ENCODE results near the gene TRAF5.
A peak's percentile ranks its signal among the peaks of the same experiment; 100 is the strongest.

The TRAF5 gene

DNA sequence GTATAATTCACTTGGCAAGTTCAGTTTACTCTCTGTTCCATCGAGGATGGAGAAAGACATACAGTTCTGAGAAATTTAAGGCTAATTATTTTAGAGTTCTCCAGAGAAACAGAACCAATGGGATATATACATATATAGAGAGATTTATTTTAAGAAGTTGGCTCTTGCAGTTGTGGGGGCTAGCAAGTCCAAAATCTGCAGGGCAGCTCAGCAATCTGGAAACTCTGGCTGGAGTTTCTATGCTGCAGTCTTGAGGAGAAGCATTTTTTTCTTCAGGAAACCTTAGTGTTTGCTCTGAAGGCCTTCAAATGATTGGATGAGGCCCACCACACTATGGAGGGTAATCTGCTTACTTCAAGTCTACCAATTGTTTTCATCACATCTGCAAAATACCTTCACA, 34.6 kb downstream of the TRAF5 start:
- no peak overlapping the region for H3K27ac Mint-ChIP-seq
- CTCF ChIA-PET: no interaction called here
- H3K4me1 Mint-ChIP-seq: peaks cover 7% of the 10 kb centered on the region
- DNase-seq: no peak
- no peak overlapping the region for H3K4me3 Mint-ChIP-seq
- H3K36me3 Mint-ChIP-seq: peaks cover 53% of the 10 kb centered on the region
- no peaks in the 10 kb centered on the region for H3K9me3 Mint-ChIP-seq
- no peaks in the 10 kb centered on the region for H3K27me3 Mint-ChIP-seq

DNA sequence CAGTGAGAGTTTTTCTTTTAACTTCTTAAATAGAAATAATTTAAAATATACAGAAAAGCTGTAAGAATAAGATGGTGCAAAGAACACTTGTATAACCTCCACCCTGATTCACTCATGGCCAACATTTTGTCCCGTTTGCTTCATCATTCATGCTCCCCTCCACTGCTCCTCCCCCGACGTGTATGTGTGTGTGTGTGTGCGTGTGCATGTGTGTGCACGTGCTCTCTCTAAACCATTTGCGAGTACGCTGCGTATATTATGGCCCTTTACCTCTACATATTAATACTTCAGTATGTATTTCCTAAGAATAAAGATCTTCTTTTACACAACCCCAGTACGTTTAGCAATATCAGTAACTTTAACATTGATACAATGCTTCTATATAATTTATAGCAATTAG, 43.0 kb downstream of the TRAF5 start:
- Mint-ChIP-seq H3K9me3 (no peaks in the 10 kb centered on the region), H3K4me1 (peaks cover 9% of the 10 kb centered on the region), H3K36me3 (peaks cover 65% of the 10 kb centered on the region), H3K4me3 (no peak overlapping the region), H3K27ac (no peak overlapping the region), H3K27me3 (no peaks in the 10 kb centered on the region)
- no peak for DNase-seq
- CTCF ChIA-PET: interaction anchor here (0.5 to 1.8 kb wide), 2 partner anchors 47 to 335 kb away, joined by 3 to 5 read pairs; no protein-coding TSS in a partner anchor

DNA sequence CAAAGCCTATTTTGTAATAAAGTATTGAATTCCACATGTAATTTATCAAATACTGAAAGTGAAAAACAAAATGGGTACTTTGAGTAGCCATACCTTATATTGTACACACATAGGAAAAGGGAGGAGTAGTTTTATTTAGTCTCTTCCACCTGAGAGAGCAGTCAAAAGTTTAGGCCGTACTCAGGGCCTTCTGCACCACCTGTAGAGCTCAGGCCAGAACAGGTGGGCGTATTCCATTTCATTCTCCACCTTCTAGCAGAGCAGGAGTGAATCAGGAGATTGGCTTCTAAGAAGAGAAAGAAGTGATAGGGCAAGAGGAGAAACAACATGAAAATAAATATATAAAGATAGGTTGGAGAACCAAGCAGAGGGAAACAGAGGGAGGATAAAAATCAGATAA, 44.0 kb downstream of the TRAF5 start:
- peaks cover 67% of the 10 kb centered on the region for H3K36me3 Mint-ChIP-seq
- CTCF ChIA-PET: no interaction called here
- H3K4me3 Mint-ChIP-seq: no peak overlapping the region
- H3K27me3 Mint-ChIP-seq: no peaks in the 10 kb centered on the region
- H3K27ac Mint-ChIP-seq: no peak overlapping the region
- no peak for DNase-seq
- no peaks in the 10 kb centered on the region for H3K9me3 Mint-ChIP-seq
- H3K4me1 Mint-ChIP-seq: peaks cover 9% of the 10 kb centered on the region

DNA sequence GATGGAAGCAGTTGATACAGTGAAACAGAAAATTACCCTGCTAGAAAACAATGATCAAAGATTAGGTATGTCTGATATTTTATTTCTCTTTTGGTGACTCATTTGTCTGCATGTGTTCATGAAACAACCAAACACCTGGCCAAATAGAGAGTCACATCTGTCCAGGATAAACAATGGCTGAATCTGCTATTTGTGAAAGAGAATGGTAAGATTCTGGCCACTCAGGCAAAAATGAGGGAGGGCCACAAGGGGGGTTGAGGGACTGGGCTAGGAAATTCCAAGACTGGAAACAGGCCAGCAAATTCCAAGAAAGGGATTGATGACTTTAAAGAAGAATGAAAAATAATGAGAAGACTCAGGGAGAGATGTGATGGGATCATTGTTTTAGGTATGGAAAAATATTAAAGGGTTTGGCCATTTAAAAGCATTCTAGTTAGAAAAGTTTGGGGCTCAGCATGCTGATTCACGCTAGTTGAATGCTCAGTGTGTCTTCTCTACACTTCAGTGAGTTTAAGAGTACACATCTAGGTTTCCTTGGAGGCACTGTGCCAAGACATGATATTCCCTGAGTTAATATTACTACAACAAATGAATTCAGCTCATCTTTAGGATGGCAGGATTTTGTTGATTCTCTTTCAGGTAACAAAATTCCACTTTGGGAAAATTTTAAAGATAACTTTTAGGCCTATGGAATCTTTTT, 44.9 kb downstream of the TRAF5 start:
- Mint-ChIP-seq H3K4me3 (no peak overlapping the region), H3K27me3 (no peaks in the 10 kb centered on the region), H3K9me3 (no peaks in the 10 kb centered on the region), H3K4me1 (peaks cover 11% of the 10 kb centered on the region), H3K36me3 (peaks cover 65% of the 10 kb centered on the region), H3K27ac (no peak overlapping the region)
- CTCF ChIA-PET: interaction anchor here (0.7 kb wide), 2 partner anchors 45 to 295 kb away, joined by 3 to 5 read pairs; partner anchors contain the start of gene TRAF5
- DNase-seq: no peak

DNA sequence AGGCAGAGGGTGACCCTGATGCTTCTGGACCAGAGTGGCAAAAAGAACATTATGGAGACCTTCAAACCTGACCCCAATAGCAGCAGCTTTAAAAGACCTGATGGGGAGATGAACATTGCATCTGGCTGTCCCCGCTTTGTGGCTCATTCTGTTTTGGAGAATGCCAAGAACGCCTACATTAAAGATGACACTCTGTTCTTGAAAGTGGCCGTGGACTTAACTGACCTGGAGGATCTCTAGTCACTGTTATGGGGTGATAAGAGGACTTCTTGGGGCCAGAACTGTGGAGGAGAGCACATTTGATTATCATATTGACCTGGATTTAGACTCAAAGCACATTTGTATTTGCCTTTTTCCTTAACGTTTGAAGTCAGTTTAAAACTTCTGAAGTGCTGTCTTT, 45.8 kb downstream of the TRAF5 start:
- H3K27me3 Mint-ChIP-seq: no peaks in the 10 kb centered on the region
- CTCF ChIA-PET: interaction anchor here (0.7 kb wide), 1 partner anchor 46 kb away, joined by 3 read pairs; the partner anchor contains the start of gene TRAF5
- H3K27ac Mint-ChIP-seq: no peak overlapping the region
- no peak overlapping the region for H3K4me3 Mint-ChIP-seq
- H3K4me1 Mint-ChIP-seq: peaks cover 13% of the 10 kb centered on the region
- H3K36me3 Mint-ChIP-seq: peaks cover 61% of the 10 kb centered on the region
- DNase-seq: no peak
- no peaks in the 10 kb centered on the region for H3K9me3 Mint-ChIP-seq

DNA sequence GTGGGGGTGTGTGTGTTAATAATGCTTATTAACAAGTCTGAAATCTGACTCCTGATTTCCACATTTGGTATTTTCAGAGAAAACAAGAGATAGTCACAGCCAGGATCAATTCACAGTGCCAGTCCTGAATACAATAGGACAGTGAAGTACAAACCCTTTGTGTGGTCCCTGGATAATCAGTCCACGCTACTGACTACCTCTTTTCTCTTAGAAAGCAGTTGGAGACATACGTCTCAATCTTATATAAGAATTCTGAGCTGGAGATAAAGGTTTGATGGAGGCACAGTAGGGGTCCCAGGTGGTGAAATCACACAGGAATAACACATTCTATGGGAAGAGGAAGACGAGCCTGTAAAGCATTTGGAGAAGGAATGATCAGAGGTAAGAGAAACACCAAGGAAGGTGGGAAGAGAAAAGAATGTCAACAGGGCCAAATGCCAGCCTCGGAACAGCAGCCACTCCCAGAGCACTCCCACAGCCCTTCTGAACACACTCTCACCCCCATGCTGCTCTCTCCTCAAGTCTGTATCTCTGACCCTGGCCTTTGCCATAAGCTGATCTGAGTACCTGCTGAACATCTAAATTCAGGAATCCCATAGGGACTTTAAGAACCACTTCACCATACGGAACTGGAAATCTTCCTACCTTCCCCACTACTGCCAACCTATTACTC, 48.6 kb downstream of the TRAF5 start:
- CTCF ChIA-PET: no interaction called here
- no peaks in the 10 kb centered on the region for H3K9me3 Mint-ChIP-seq
- DNase-seq: no peak
- peaks cover 10% of the 10 kb centered on the region for H3K4me1 Mint-ChIP-seq
- H3K27me3 Mint-ChIP-seq: no peaks in the 10 kb centered on the region
- no peak overlapping the region for H3K27ac Mint-ChIP-seq
- H3K36me3 Mint-ChIP-seq: peaks cover 60% of the 10 kb centered on the region
- H3K4me3 Mint-ChIP-seq: no peak overlapping the region

DNA sequence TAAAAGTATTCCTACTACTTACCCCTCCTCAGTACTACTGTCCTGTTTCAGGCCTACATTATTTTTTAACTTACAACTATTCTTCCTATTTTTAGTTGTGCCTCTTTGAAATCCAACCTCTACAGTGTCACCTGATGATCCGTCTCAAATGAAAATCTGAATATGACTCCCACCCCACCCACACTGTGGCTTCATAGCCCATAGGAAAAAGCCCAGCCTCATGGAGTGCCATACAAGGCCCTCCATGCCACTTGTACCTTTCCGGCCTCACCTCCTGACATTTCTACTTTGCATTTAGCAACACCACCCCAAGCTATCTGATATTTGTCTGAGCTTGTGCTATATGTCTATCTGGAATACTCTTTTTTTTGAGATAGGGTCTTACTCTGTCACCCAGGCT, 49.3 kb downstream of the TRAF5 start:
- H3K9me3 Mint-ChIP-seq: no peaks in the 10 kb centered on the region
- no peak overlapping the region for H3K4me3 Mint-ChIP-seq
- no peaks in the 10 kb centered on the region for H3K27me3 Mint-ChIP-seq
- peaks cover 10% of the 10 kb centered on the region for H3K4me1 Mint-ChIP-seq
- H3K36me3 Mint-ChIP-seq: peaks cover 54% of the 10 kb centered on the region
- CTCF ChIA-PET: no interaction called here
- DNase-seq: no peak
- peak overlapping the region; percentile 9 for H3K27ac Mint-ChIP-seq

DNA sequence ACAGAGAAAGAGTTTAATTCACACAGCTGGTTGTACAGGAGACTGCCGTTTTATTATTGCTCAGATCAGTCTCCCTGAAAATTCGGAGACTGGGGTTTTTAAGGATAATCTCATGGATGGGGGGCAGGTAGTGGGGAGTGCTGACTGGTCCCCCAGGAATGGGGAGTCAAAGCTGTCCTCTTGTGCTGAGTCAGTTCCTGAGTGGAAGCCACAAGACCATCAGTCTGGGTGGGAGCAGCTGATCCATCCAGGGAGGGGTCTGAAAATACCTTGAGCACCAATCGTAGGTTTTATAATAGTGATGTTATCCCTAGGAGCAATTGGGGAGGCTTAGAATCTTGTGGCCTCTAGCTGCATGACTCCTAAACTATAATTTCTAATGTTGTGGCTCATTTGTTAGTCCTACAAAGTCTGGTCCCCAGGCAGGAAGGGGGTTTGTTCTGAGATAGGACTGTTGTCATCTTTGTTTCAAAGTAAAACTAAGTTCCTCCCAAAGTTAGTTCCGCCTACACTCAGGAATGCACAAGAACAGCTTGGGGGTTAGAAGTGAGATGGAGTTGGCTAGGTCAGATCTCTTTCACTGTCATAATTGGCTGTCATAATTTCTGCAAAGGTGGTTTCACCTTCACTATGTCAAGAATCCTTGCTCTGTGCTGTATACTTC, 50.3 kb downstream of the TRAF5 start:
- no peak for DNase-seq
- H3K36me3 Mint-ChIP-seq: peaks cover 47% of the 10 kb centered on the region
- H3K27me3 Mint-ChIP-seq: no peaks in the 10 kb centered on the region
- H3K4me3 Mint-ChIP-seq: no peak overlapping the region
- CTCF ChIA-PET: no interaction called here
- H3K4me1 Mint-ChIP-seq: peaks cover 14% of the 10 kb centered on the region
- no peaks in the 10 kb centered on the region for H3K9me3 Mint-ChIP-seq
- H3K27ac Mint-ChIP-seq: peak overlapping the region; percentile 39

DNA sequence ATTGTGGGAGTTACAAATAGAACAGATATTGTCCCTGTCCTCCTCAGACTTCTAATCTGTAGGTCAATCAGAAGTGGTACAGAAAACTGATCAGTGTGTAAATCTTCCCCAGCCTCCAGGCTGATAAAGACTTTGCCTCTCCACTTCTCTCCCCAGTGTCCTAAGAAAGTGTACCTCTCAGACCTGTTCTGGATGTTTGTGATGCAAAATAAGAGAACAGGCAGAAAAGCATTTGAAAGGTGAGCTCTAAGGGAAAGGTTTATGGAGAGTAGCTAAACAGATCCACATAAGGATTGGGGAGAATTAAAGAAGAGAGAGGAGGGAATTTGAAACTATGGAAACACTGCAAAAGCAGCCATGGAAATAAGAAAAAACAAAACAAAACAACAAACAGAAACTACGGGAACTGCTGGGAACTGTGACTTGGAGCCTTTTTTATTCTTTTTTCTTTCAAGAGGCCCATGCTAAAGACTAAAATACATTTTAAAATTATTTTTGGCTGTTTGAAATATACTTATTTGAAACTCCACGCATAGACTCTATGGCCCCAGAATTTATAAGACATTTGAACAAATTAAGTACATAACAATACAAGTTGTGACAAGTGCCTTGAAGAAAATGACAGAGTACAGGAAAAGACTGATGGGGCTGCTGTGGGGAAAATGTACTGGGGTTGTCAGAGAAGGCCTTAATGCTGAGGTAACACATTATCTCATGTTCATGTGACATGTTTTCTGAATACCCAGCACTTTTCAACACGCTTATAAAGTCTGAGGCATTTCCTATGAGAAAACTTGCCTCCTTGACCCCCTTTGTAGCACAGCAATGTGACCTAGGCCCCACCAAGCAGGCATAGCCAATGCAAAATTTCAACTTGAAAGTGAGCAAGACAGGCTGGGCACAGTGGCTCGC, 51.2 kb downstream of the TRAF5 start:
- no peak for DNase-seq
- no peak overlapping the region for H3K27ac Mint-ChIP-seq
- peaks cover 43% of the 10 kb centered on the region for H3K36me3 Mint-ChIP-seq
- no peak overlapping the region for H3K4me3 Mint-ChIP-seq
- H3K4me1 Mint-ChIP-seq: peaks cover 21% of the 10 kb centered on the region
- CTCF ChIA-PET: no interaction called here
- H3K27me3 Mint-ChIP-seq: no peaks in the 10 kb centered on the region
- no peaks in the 10 kb centered on the region for H3K9me3 Mint-ChIP-seq

DNA sequence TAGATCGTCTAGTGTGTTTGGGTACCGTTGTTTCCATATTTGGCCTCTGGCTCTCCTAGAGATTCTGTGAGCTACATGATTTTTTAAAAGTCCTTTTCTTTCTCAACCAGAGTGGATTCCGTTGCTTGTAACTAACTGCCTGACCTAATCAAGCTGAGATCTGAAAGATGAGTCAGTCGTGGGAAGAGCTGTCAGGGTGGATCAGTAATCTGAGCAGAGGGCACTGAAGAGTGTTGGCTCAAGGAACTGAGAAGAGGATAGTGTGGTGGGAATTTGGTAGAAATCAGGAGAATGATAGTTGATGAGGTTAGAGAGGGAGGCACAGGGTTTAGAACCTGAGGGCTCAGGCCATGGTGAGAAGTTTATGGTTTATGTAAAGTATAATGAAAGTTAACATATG, 52.2 kb downstream of the TRAF5 start:
- Mint-ChIP-seq H3K9me3 (no peaks in the 10 kb centered on the region), H3K4me1 (peaks cover 32% of the 10 kb centered on the region), H3K4me3 (no peak overlapping the region), H3K27me3 (no peaks in the 10 kb centered on the region), H3K27ac (peak overlapping the region; percentile 19), H3K36me3 (peaks cover 39% of the 10 kb centered on the region)
- no peak for DNase-seq
- CTCF ChIA-PET: no interaction called here

DNA sequence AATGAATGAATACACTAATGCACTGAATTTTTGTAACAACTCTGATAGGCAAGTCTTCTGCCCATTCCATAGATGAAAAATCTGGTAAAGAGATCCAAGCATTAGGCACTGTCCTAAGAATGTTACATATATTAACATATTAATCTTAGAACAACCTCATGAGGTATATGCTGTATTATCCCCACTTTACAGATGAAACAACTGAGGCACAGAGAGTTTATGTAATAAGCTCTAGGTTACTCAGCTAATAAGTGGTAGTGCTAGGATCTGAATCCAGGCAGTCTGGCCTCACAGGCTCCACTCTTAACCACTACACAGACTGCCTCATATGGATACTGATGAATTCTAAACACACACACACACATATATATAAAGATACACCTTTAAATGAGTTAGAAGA, 52.8 kb downstream of the TRAF5 start:
- H3K27ac Mint-ChIP-seq: no peak overlapping the region

DNA sequence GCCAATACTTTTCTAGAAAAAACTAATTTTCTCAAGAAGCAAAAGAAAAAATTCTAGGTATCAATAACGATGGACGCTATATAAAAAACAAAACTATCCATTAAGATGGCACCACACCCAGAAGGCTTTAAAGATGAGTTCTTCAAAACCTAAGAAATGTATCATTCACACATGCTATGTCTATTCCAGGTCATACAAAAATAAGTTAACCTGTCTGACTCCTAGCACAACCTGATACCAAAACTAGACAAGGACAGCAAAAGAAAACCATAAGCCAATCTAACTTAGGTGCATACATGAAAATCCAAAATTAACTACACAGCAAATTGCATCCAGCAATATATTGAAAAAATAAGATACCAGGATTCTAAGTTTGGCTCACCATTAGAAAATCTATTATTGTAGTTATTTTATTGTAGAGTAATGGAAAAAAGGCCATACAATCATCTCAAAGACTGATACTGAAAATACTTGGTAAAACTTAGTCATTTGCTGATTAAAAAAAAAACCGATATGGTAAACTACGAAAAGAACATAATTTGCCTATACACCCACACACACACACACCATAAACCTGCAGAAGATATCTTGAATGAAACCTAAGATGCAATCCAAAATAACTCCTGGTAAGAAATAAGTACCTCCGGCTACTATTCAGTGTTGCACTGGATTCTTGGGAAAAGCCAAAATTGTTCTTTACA, 55.0 kb downstream of the TRAF5 start:
- DNase-seq: no peak
- no peaks in the 10 kb centered on the region for H3K27me3 Mint-ChIP-seq
- H3K4me1 Mint-ChIP-seq: peaks cover 31% of the 10 kb centered on the region
- H3K27ac Mint-ChIP-seq: peak overlapping the region; percentile 55
- no peaks in the 10 kb centered on the region for H3K9me3 Mint-ChIP-seq
- peak overlapping the region; percentile 82 for H3K4me3 Mint-ChIP-seq
- CTCF ChIA-PET: interaction anchor here (0.8 to 1.1 kb wide), 3 partner anchors 21 to 95 kb away, joined by 3 to 4 read pairs (median 3); no protein-coding TSS in a partner anchor
- H3K36me3 Mint-ChIP-seq: peaks cover 16% of the 10 kb centered on the region

More for the DNA sequence above, 52.8 kb downstream of the TRAF5 start:
- CTCF ChIA-PET: no interaction called here
- Mint-ChIP-seq H3K4me3 (no peak overlapping the region), H3K9me3 (no peaks in the 10 kb centered on the region), H3K36me3 (peaks cover 33% of the 10 kb centered on the region), H3K4me1 (peaks cover 34% of the 10 kb centered on the region), H3K27me3 (no peaks in the 10 kb centered on the region)
- no peak for DNase-seq

DNA sequence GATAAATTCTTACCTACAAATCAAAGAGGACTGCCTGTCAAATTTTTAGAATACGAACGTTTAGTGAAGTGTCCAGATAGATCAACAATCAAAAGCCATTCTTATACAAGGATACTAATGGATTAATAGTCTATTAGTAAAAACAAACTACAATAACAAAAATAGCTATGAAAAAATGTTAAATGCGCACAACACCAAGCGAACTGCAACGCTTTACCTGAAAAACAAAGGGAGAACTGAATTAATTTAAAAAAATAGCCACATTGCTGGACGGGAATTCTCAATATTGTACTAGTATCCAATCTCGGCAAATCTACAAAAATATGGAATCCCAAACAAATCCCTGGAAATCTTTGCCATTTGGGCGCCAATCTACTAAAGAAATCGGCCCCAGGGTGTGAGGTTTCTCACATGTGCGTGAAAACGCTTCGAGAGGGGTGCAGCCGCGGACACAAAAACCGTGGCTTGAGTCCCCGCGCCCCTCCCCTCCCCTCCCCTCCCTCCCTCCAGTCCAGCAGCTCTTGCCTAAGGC, 55.6 kb downstream of the TRAF5 start:
- CTCF ChIA-PET: interaction anchor here (1.1 kb wide), 1 partner anchor 94 kb away, joined by 4 read pairs; no protein-coding TSS in a partner anchor
- Mint-ChIP-seq H3K9me3 (no peaks in the 10 kb centered on the region), H3K36me3 (peaks cover 16% of the 10 kb centered on the region), H3K4me3 (peak overlapping the region; percentile 82), H3K4me1 (peaks cover 30% of the 10 kb centered on the region), H3K27me3 (peaks cover 5% of the 10 kb centered on the region), H3K27ac (peak overlapping the region; percentile 95)
- no peak for DNase-seq
